ENCODE data around the gene SLC45A2.
"Not testable (repeated sequence)": the region's sequence is repeated elsewhere in the genome, so short reads cannot be mapped to it uniquely, and the experiment has no call there.

The SLC45A2 gene

GRCh38 chr5:33984671-33985124 lies at the start of gene SLC45A2:
TSS of gene SLC45A2 (minus strand) at chr5:33984693. CDS start at chr5:33984583, 110 bp downstream.
- Mint-ChIP-seq H3K27me3 (no peaks in the 10 kb centered on the region), H3K4me1 (no peaks in the 10 kb centered on the region), H3K9me3 (no peaks in the 10 kb centered on the region), H3K27ac (no peak within 1 kb of the TSS), H3K4me3 (no peak within 1 kb of the TSS), H3K36me3 (peaks cover 18% of the 10 kb centered on the region)
- CTCF ChIA-PET, result no interaction called here
- no peak for DNase-seq

GRCh38 chr5:34031966-34032365 lies 47.5 kb upstream of the SLC45A2 start:
- Mint-ChIP-seq H3K27me3 (no peaks in the 10 kb centered on the region), H3K4me1 (no peaks in the 10 kb centered on the region), H3K36me3 (peaks cover 9% of the 10 kb centered on the region), H3K4me3 (no peak overlapping the region), H3K9me3 (no peaks in the 10 kb centered on the region), H3K27ac (no peak overlapping the region)
- CTCF ChIA-PET, result no interaction called here
- DNase-seq, result no peak

- no peak for DNase-seq
- H3K27ac Mint-ChIP-seq, result no peak overlapping the region
- H3K4me3 Mint-ChIP-seq, result no peak overlapping the region
- CTCF ChIA-PET, result no interaction called here
- no peaks in the 10 kb centered on the region for H3K27me3 Mint-ChIP-seq
- no peaks in the 10 kb centered on the region for H3K4me1 Mint-ChIP-seq
- no peaks in the 10 kb centered on the region for H3K9me3 Mint-ChIP-seq
- H3K36me3 Mint-ChIP-seq, result peaks cover 10% of the 10 kb centered on the region
These were observed 46.6 kb upstream of the SLC45A2 start for GRCh38 chr5:34031117-34031516.

- CTCF ChIA-PET, H3K27me3 Mint-ChIP-seq, H3K27ac Mint-ChIP-seq, H3K4me3 Mint-ChIP-seq, H3K9me3 Mint-ChIP-seq, H3K4me1 Mint-ChIP-seq, DNase-seq: not testable (repeated sequence)
- H3K36me3 Mint-ChIP-seq, result peaks cover 16% of the 10 kb centered on the region
These were observed 46.1 kb upstream of the SLC45A2 start for GRCh38 chr5:34030585-34030984.

GRCh38 chr5:34030048-34030447 lies 45.6 kb upstream of the SLC45A2 start:
- H3K4me3 Mint-ChIP-seq, result no peak overlapping the region
- H3K27me3 Mint-ChIP-seq, result no peaks in the 10 kb centered on the region
- DNase-seq, result no peak
- H3K4me1 Mint-ChIP-seq, result no peaks in the 10 kb centered on the region
- CTCF ChIA-PET, result no interaction called here
- peaks cover 16% of the 10 kb centered on the region for H3K36me3 Mint-ChIP-seq
- no peak overlapping the region for H3K27ac Mint-ChIP-seq
- no peaks in the 10 kb centered on the region for H3K9me3 Mint-ChIP-seq

GRCh38 chr5:34028349-34028748 lies 43.9 kb upstream of the SLC45A2 start:
- no peak for DNase-seq
- Mint-ChIP-seq H3K27me3 (no peaks in the 10 kb centered on the region), H3K27ac (no peak overlapping the region), H3K4me1 (peaks cover under 1% of the 10 kb centered on the region), H3K36me3 (peaks cover 13% of the 10 kb centered on the region), H3K4me3 (no peak overlapping the region), H3K9me3 (no peaks in the 10 kb centered on the region)
- CTCF ChIA-PET, result no interaction called here

GRCh38 chr5:34026089-34026761 lies 41.7 kb upstream of the SLC45A2 start:
- peaks cover 19% of the 10 kb centered on the region for H3K36me3 Mint-ChIP-seq
- no peaks in the 10 kb centered on the region for H3K9me3 Mint-ChIP-seq
- no peak overlapping the region for H3K4me3 Mint-ChIP-seq
- no peak for DNase-seq
- H3K4me1 Mint-ChIP-seq, result peaks cover 20% of the 10 kb centered on the region
- no peaks in the 10 kb centered on the region for H3K27me3 Mint-ChIP-seq
- H3K27ac Mint-ChIP-seq, result no peak overlapping the region
- CTCF ChIA-PET, result no interaction called here

- no peaks in the 10 kb centered on the region for H3K27me3 Mint-ChIP-seq
- H3K4me1 Mint-ChIP-seq, result peaks cover 25% of the 10 kb centered on the region
- peaks cover 36% of the 10 kb centered on the region for H3K36me3 Mint-ChIP-seq
- peak overlapping the region; percentile 89 for H3K27ac Mint-ChIP-seq
- CTCF ChIA-PET, result interaction anchor here (1.1 to 2.6 kb wide), 2 partner anchors 25 to 52 kb away, joined by 4 to 7 read pairs; no protein-coding TSS in a partner anchor
- DNase-seq, result peak; percentile 63
- H3K4me3 Mint-ChIP-seq, result no peak overlapping the region
- H3K9me3 Mint-ChIP-seq, result no peaks in the 10 kb centered on the region
These were observed 37.7 kb upstream of the SLC45A2 start for GRCh38 chr5:34022121-34022705.

GRCh38 chr5:34021334-34021733 lies 36.8 kb upstream of the SLC45A2 start:
- DNase-seq, result no peak
- no peaks in the 10 kb centered on the region for H3K27me3 Mint-ChIP-seq
- peak overlapping the region; percentile 89 for H3K27ac Mint-ChIP-seq
- H3K9me3 Mint-ChIP-seq, result no peaks in the 10 kb centered on the region
- no peak overlapping the region for H3K4me3 Mint-ChIP-seq
- peaks cover 36% of the 10 kb centered on the region for H3K36me3 Mint-ChIP-seq
- CTCF ChIA-PET, result interaction anchor here (1.1 to 2.6 kb wide), 2 partner anchors 24 to 51 kb away, joined by 4 to 7 read pairs; no protein-coding TSS in a partner anchor
- H3K4me1 Mint-ChIP-seq, result peaks cover 25% of the 10 kb centered on the region

- Mint-ChIP-seq H3K27ac (no peak overlapping the region), H3K4me3 (no peak overlapping the region), H3K27me3 (no peaks in the 10 kb centered on the region), H3K9me3 (no peaks in the 10 kb centered on the region), H3K36me3 (peaks cover 30% of the 10 kb centered on the region), H3K4me1 (peaks cover 25% of the 10 kb centered on the region)
- no peak for DNase-seq
- CTCF ChIA-PET, result interaction anchor here (1.7 to 2.6 kb wide), 2 partner anchors 23 to 25 kb away, joined by 5 to 7 read pairs; no protein-coding TSS in a partner anchor
These were observed 36.2 kb upstream of the SLC45A2 start for GRCh38 chr5:34020726-34021125.

- H3K27ac Mint-ChIP-seq, result no peak overlapping the region
- no peak for DNase-seq
- peaks cover 15% of the 10 kb centered on the region for H3K4me1 Mint-ChIP-seq
- no peak overlapping the region for H3K4me3 Mint-ChIP-seq
- CTCF ChIA-PET, result interaction anchor here (0.9 kb wide), 1 partner anchor 469 kb away, joined by 3 read pairs; no protein-coding TSS in a partner anchor
- peaks cover 5% of the 10 kb centered on the region for H3K27me3 Mint-ChIP-seq
- H3K9me3 Mint-ChIP-seq, result peaks cover 2% of the 10 kb centered on the region
- peaks cover 23% of the 10 kb centered on the region for H3K36me3 Mint-ChIP-seq
These were observed 32.8 kb upstream of the SLC45A2 start for GRCh38 chr5:34017254-34017653.

- peaks cover 5% of the 10 kb centered on the region for H3K27me3 Mint-ChIP-seq
- no peak overlapping the region for H3K27ac Mint-ChIP-seq
- H3K36me3 Mint-ChIP-seq, result peaks cover 21% of the 10 kb centered on the region
- H3K9me3 Mint-ChIP-seq, result peaks cover 2% of the 10 kb centered on the region
- peaks cover 10% of the 10 kb centered on the region for H3K4me1 Mint-ChIP-seq
- CTCF ChIA-PET, result interaction anchor here (0.9 kb wide), 1 partner anchor 470 kb away, joined by 3 read pairs; no protein-coding TSS in a partner anchor
- H3K4me3 Mint-ChIP-seq, result no peak overlapping the region
- no peak for DNase-seq
These were observed 32.3 kb upstream of the SLC45A2 start for GRCh38 chr5:34016750-34017149.

GRCh38 chr5:34016222-34016621 lies 31.7 kb upstream of the SLC45A2 start:
- Mint-ChIP-seq H3K9me3 (peaks cover 2% of the 10 kb centered on the region), H3K4me3 (no peak overlapping the region), H3K36me3 (peaks cover 17% of the 10 kb centered on the region), H3K4me1 (peaks cover 5% of the 10 kb centered on the region), H3K27me3 (peaks cover 6% of the 10 kb centered on the region), H3K27ac (no peak overlapping the region)
- no peak for DNase-seq
- CTCF ChIA-PET, result interaction anchor here (1.1 kb wide), 1 partner anchor 18 kb away, joined by 4 read pairs; no protein-coding TSS in a partner anchor

- no peak overlapping the region for H3K27ac Mint-ChIP-seq
These were observed 30.8 kb upstream of the SLC45A2 start for GRCh38 chr5:34015120-34015822.

More at GRCh38 chr5:34015120-34015822, 30.8 kb upstream of the SLC45A2 start:
- Mint-ChIP-seq H3K4me1 (no peaks in the 10 kb centered on the region), H3K36me3 (peaks cover 8% of the 10 kb centered on the region), H3K9me3 (peaks cover 2% of the 10 kb centered on the region), H3K4me3 (no peak overlapping the region), H3K27me3 (peaks cover 11% of the 10 kb centered on the region)
- CTCF ChIA-PET, result interaction anchor here (1.1 kb wide), 1 partner anchor 17 kb away, joined by 4 read pairs; no protein-coding TSS in a partner anchor
- DNase-seq, result no peak

All from activated naive CD4-positive, alpha-beta T cell treated with anti-CD3 and anti-CD28 coated beads, Interleukin-2, amount 10 ng/mL, durations not matched to agents 7 days and 5 days (primary cell).